Body of pancreas (tissue), 4 donors: Measurements from ENCODE around the gene DNAH10. TPM values are rescaled to one million over a fixed set of nuclear protein-coding genes. Genes with fewer than 3 reads are reported as not detected.

Source experiments
- ATAC-seq: fragments of 150-250 bp; one replicate; pipeline ENCODE4 v1.9.1; 2016
- DNase-seq, 4 donors: peaks; one replicate each; pipeline ENCODE4 v3.0.0-alpha.2; 2019
- H3K27ac ChIP-seq, 4 donors: fragments of 200-600 bp; sonication (generic); 1 replicate in 3 of 4; 2 replicates in 1 of 4; pipeline versions ENCODE4 v1.5.1 to v1.6.1; 2016 to 2019; ENCODE audit warnings: mild to moderate bottlenecking in 1 of 4, mixed read lengths in 1 of 4, moderate library complexity in 1 of 4
- H3K27me3 ChIP-seq, 2 donors: fragments of 200-600 bp; sonication (generic); one replicate each; pipeline ENCODE4 v1.6.0; 2016; ENCODE audit warnings: mild to moderate bottlenecking in 1 of 2
- H3K36me3 ChIP-seq, 2 donors: fragments of 200-600 bp; sonication (generic); replicated peaks in 1 of 2; 2 replicates each; pipeline ENCODE4 v1.5.1; 2016; ENCODE audit warnings: low read depth in 2 of 2; ENCODE audit not compliant: insufficient read depth in 1 of 2
- H3K4me1 ChIP-seq: fragments of 200-600 bp; sonication (generic); one replicate; pipeline ENCODE4 v1.6.0; 2016
- H3K4me3 ChIP-seq, 2 donors: fragments of 200-600 bp; sonication (generic); 1 replicate in 1 of 2; 2 replicates in 1 of 2; pipeline ENCODE4 v1.5.1; 2016 to 2019
- H3K9me3 ChIP-seq, 3 donors: fragments of 200-600 bp; sonication (generic); 1 replicate in 2 of 3; 2 replicates in 1 of 3; pipeline ENCODE4 v1.5.1; 2016
- CTCF ChIP-seq, 7 experiments: fragments of 450-650 bp in 4 of 7; fragments of 200-600 bp in 3 of 7; sonication (generic) in 3 of 7; IDR thresholded peaks; one replicate each; pipeline ENCODE4 v1.5.1; 2016 to 2019; ENCODE audit warnings: antibody characterized with exemption in 7 of 7
- POLR2A ChIP-seq, 3 donors: fragments of 450-650 bp; IDR thresholded peaks; one replicate each; pipeline ENCODE4 v1.6.1; 2016; ENCODE audit warnings: antibody characterized with exemption in 3 of 3, mild to moderate bottlenecking in 2 of 3
- WGBS, 2 donors: methylation state at CpG; one replicate each; pipeline ENCODE4 v1.1.5; 2017; 5-methylcytosine and 5-hydroxymethylcytosine counted together
- intact Hi-C: fragments of 100-400 bp; cut with DNase I; formaldehyde crosslinking; loops from one replicate; pipeline ENCODE4 v1.15.1; 2023
- total RNA-seq, 2 donors: library from RNA; depleted of rRNA; stranded (reverse); fragments of >200 nt; gene quantifications; one replicate each; pipeline ENCODE4 v1.1.0, GENCODE V29; 2016

Gene DNAH10
- total RNA-seq, 2 donors from 2014 or later = 0.26 TPM; not detected in 1

- intact Hi-C loops = no loop called here
- no peaks in the 10 kb centered on the region for H3K27me3 ChIP-seq
- no peaks in the 10 kb centered on the region for H3K36me3 ChIP-seq
- 76 to 82% methylated on average over 7 of the region's 7 CpGs for WGBS, 2 donors
- H3K27ac ChIP-seq = no peak overlapping the region
- no peak for TF ChIP-seq POLR2A (IDR thresholded peaks at IDR 0.05)
- TF ChIP-seq CTCF (IDR thresholded peaks at IDR 0.05) = no peak
- DNase-seq (no peak), ATAC-seq (no peak)
- H3K9me3 ChIP-seq = no peaks in the 10 kb centered on the region
- peaks cover 4% of the 10 kb centered on the region for H3K4me1 ChIP-seq
- H3K4me3 ChIP-seq = no peak overlapping the region
These were observed 128.9 kb downstream of the DNAH10 start for GRCh38 chr12:123891011-123891410.

GRCh38 chr12:123891516-123892179, 129.5 kb downstream of the DNAH10 start:
- Histone ChIP-seq H3K9me3 (no peaks in the 10 kb centered on the region), H3K36me3 (no peaks in the 10 kb centered on the region), H3K27ac (no peak overlapping the region), H3K4me3 (no peak overlapping the region), H3K4me1 (peaks cover 4% of the 10 kb centered on the region), H3K27me3 (no peaks in the 10 kb centered on the region)
- 61 to 71% methylated on average over 15 of the region's 15 CpGs for WGBS, 2 donors
- ATAC-seq (no peak), DNase-seq (no peak)
- intact Hi-C loops = no loop called here
- no peak for TF ChIP-seq CTCF (IDR thresholded peaks at IDR 0.05)
- no peak for TF ChIP-seq POLR2A (IDR thresholded peaks at IDR 0.05)

GRCh38 chr12:123892180-123892559, 130.1 kb downstream of the DNAH10 start:
- Histone ChIP-seq H3K27me3 (no peaks in the 10 kb centered on the region), H3K27ac (no peak overlapping the region), H3K4me1 (no peaks in the 10 kb centered on the region), H3K36me3 (no peaks in the 10 kb centered on the region), H3K4me3 (no peak overlapping the region), H3K9me3 (no peaks in the 10 kb centered on the region)
- DNase-seq (no peak), ATAC-seq (no peak)
- TF ChIP-seq CTCF (IDR thresholded peaks at IDR 0.05) (no peak), POLR2A (IDR thresholded peaks at IDR 0.05) (no peak)
- intact Hi-C loops = no loop called here
- WGBS, 2 donors = 83 to 91% methylated on average over 9 of the region's 9 CpGs

GRCh38 chr12:123892853-123893252, 130.8 kb downstream of the DNAH10 start:
- no peak overlapping the region for H3K4me3 ChIP-seq
- no peak for DNase-seq
- ATAC-seq = no peak
- H3K27me3 ChIP-seq = no peaks in the 10 kb centered on the region
- no peak overlapping the region for H3K27ac ChIP-seq
- no peaks in the 10 kb centered on the region for H3K9me3 ChIP-seq
- WGBS, 2 donors = 61 to 62% methylated on average over 5 to 10 of the region's 10 CpGs
- H3K36me3 ChIP-seq = no peaks in the 10 kb centered on the region
- H3K4me1 ChIP-seq = no peaks in the 10 kb centered on the region
- TF ChIP-seq CTCF (IDR thresholded peaks at IDR 0.05) = no peak
- intact Hi-C loops = no loop called here

- H3K4me1 ChIP-seq = no peaks in the 10 kb centered on the region
- intact Hi-C loops = no loop called here
- no peak overlapping the region for H3K4me3 ChIP-seq
- no peaks in the 10 kb centered on the region for H3K36me3 ChIP-seq
- no peak overlapping the region for H3K27ac ChIP-seq
- ATAC-seq (no peak), DNase-seq (no peak)
- no peaks in the 10 kb centered on the region for H3K27me3 ChIP-seq
- no peak for TF ChIP-seq POLR2A (IDR thresholded peaks at IDR 0.05)
- TF ChIP-seq CTCF (IDR thresholded peaks at IDR 0.05) = no peak
- WGBS, 2 donors = 68 to 72% methylated on average over 5 to 9 of the region's 9 CpGs
- H3K9me3 ChIP-seq = no peaks in the 10 kb centered on the region
These were observed 131.2 kb downstream of the DNAH10 start for GRCh38 chr12:123893276-123893675.
